ENCODE data around the gene LMBRD1. TPM values are rescaled to one million over a fixed set of nuclear protein-coding genes. Genes with fewer than 3 reads are reported as not detected.

The LMBRD1 gene
- polyA plus RNA-seq, 1 of the 3 experiments (the other 2 are of a cell fraction), result 6.5 TPM

DNA sequence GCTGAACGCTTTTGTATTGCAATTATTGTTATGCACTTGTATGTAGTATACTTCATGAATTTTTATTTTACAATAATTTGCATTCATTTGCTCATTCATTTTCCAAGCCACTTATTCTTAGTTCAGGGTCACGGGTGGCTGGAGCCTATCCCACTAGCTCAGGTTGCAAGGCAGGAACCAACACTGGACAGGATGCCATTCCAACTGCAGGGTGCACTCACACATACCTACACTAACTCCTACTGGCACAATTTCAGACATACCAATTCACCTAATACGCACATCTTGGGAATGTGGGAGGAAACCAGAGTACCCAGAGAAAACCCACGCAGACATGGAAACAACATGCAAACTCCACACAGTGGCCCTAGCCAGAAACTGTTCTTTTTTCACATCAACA lies 61.8 kb downstream of the LMBRD1 start (continued):
- TF ChIP-seq, protein P1, sequence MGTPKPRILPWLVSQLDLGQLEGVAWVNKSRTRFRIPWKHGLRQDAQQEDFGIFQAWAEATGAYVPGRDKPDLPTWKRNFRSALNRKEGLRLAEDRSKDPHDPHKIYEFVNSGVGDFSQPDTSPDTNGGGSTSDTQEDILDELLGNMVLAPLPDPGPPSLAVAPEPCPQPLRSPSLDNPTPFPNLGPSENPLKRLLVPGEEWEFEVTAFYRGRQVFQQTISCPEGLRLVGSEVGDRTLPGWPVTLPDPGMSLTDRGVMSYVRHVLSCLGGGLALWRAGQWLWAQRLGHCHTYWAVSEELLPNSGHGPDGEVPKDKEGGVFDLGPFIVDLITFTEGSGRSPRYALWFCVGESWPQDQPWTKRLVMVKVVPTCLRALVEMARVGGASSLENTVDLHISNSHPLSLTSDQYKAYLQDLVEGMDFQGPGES (IDR thresholded peaks at IDR 0.05; ENCODE audit: low read depth, low read length), result no peak
- TF ChIP-seq, protein P2, sequence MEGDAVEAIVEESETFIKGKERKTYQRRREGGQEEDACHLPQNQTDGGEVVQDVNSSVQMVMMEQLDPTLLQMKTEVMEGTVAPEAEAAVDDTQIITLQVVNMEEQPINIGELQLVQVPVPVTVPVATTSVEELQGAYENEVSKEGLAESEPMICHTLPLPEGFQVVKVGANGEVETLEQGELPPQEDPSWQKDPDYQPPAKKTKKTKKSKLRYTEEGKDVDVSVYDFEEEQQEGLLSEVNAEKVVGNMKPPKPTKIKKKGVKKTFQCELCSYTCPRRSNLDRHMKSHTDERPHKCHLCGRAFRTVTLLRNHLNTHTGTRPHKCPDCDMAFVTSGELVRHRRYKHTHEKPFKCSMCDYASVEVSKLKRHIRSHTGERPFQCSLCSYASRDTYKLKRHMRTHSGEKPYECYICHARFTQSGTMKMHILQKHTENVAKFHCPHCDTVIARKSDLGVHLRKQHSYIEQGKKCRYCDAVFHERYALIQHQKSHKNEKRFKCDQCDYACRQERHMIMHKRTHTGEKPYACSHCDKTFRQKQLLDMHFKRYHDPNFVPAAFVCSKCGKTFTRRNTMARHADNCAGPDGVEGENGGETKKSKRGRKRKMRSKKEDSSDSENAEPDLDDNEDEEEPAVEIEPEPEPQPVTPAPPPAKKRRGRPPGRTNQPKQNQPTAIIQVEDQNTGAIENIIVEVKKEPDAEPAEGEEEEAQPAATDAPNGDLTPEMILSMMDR (IDR thresholded peaks at IDR 0.05), result no peak
- no peak for TF ChIP-seq ZBTB33 (IDR thresholded peaks at IDR 0.05; ENCODE audit: borderline replicate concordance, low read depth)
- TF ChIP-seq MXI1 (IDR thresholded peaks at IDR 0.05; ENCODE audit: low read depth, low read length), result no peak
- TF ChIP-seq TEAD4 (IDR thresholded peaks at IDR 0.05; ENCODE audit: borderline replicate concordance, insufficient read depth), result no peak
- TF ChIP-seq RFX5 (IDR thresholded peaks at IDR 0.05; ENCODE audit: low read length), result no peak

DNA sequence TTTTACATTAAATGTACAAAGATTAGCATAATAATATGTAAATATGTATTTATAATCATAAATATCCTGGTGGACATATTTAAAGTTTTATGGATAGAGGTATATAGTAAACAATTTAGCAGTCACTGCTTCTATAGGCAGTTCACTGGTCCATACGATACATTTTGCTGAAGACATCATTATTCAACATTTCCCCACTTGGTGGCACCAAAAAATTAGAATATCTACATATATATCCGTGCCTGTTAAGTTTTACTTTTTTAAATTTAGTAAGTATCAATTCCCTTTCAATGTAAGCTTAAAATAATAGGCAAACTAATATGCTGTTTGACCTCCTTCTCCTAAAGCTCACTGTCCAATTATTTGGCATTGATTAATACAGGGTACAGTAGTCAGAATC lies 64.2 kb downstream of the LMBRD1 start:
- no peak overlapping the region for H3K4me2 ChIP-seq
- TF ChIP-seq SMC3 (IDR thresholded peaks at IDR 0.05; ENCODE audit: low read depth, low read length) (peak; percentile 23; the same call in 1 of the 2 replicates), RAD21 (IDR thresholded peaks at IDR 0.05; ENCODE audit: low read length) (peak; percentile 56), ELF1 (IDR thresholded peaks at IDR 0.05) (no peak), JUND (IDR thresholded peaks at IDR 0.05) (no peak)
- TF ChIP-seq, protein P3, sequence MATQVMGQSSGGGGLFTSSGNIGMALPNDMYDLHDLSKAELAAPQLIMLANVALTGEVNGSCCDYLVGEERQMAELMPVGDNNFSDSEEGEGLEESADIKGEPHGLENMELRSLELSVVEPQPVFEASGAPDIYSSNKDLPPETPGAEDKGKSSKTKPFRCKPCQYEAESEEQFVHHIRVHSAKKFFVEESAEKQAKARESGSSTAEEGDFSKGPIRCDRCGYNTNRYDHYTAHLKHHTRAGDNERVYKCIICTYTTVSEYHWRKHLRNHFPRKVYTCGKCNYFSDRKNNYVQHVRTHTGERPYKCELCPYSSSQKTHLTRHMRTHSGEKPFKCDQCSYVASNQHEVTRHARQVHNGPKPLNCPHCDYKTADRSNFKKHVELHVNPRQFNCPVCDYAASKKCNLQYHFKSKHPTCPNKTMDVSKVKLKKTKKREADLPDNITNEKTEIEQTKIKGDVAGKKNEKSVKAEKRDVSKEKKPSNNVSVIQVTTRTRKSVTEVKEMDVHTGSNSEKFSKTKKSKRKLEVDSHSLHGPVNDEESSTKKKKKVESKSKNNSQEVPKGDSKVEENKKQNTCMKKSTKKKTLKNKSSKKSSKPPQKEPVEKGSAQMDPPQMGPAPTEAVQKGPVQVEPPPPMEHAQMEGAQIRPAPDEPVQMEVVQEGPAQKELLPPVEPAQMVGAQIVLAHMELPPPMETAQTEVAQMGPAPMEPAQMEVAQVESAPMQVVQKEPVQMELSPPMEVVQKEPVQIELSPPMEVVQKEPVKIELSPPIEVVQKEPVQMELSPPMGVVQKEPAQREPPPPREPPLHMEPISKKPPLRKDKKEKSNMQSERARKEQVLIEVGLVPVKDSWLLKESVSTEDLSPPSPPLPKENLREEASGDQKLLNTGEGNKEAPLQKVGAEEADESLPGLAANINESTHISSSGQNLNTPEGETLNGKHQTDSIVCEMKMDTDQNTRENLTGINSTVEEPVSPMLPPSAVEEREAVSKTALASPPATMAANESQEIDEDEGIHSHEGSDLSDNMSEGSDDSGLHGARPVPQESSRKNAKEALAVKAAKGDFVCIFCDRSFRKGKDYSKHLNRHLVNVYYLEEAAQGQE (IDR thresholded peaks at IDR 0.05; ENCODE audit: low read depth, low read length), result no peak
- TF ChIP-seq, protein P2 (IDR thresholded peaks at IDR 0.05), result peak; percentile 50
- H3F3A ChIP-seq (replicated peaks; ENCODE audit: insufficient read depth), result no peaks in the 10 kb centered on the region
- H3K27ac ChIP-seq (ENCODE audit: low read depth in 2 of 2, low read length in 1 of 2), result no peak overlapping the region
- H3K9me3 ChIP-seq, result no peaks in the 10 kb centered on the region
- H4K20me1 ChIP-seq (ENCODE audit: insufficient read depth), result no peaks in the 10 kb centered on the region
- WGBS (ENCODE audit: low lambda C conversion rate), result 77% methylated on average over 2 of the region's 2 CpGs
- H3K9ac ChIP-seq, result no peak overlapping the region
- no peak overlapping the region for H2AFZ ChIP-seq (ENCODE audit: low read depth)
- no peaks in the 10 kb centered on the region; the same call in 1 of the 2 replicates for H3K9me2 ChIP-seq
- no peaks in the 10 kb centered on the region for H3K4me1 ChIP-seq (ENCODE audit: control insufficient read depth in 1 of 2, insufficient read depth in 2 of 2, low read depth in 1 of 2, low read length in 1 of 2)
- ChIA-PET CTCF (interaction anchor here (0.6 to 6.2 kb wide), 9 partner anchors 11 to 375 kb away, joined by 3 to 43 read pairs (median 3); no protein-coding TSS in a partner anchor), POLR2A (no interaction called here)
- H3K4me3 ChIP-seq (ENCODE audit: low read depth in 2 of 2, low read length in 1 of 2), result no peak overlapping the region
- DNase-seq, result no peak
- H3K79me2 ChIP-seq (ENCODE audit: insufficient read depth), result no peaks in the 10 kb centered on the region
- H3K27me3 ChIP-seq (ENCODE audit: insufficient read depth), result no peaks in the 10 kb centered on the region
- H3K36me3 ChIP-seq (replicated peaks in 1 of 2; ENCODE audit: control insufficient read depth in 1 of 2, insufficient read depth in 2 of 2, low read length in 1 of 2), result no peaks in the 10 kb centered on the region
